SU-DHL-6 (cell line): ENCODE results near the gene KDM7A.

Source experiments
- EZH2phosphoT487 ChIP-seq: fragments of 200-600 bp; sonication (generic), shearing (Covaris generic); conservative IDR thresholded peaks from 2 replicates; pipeline ENCODE4 v1.6.1; 2018; ENCODE audit warnings: mild to moderate bottlenecking, antibody characterized with exemption, low read length, moderate library complexity, mixed read lengths
- TF ChIP-seq, protein P1 (sequence below): fragments of 200-600 bp; sonication (generic); IDR thresholded peaks from one replicate; pipeline ENCODE4 v1.5.1; 2017; ENCODE audit warnings: antibody characterized with exemption, mild to moderate bottlenecking, low read length, moderate library complexity; ENCODE audit not compliant: insufficient read depth, poor library complexity, severe bottlenecking

- TF ChIP-seq, protein P1, sequence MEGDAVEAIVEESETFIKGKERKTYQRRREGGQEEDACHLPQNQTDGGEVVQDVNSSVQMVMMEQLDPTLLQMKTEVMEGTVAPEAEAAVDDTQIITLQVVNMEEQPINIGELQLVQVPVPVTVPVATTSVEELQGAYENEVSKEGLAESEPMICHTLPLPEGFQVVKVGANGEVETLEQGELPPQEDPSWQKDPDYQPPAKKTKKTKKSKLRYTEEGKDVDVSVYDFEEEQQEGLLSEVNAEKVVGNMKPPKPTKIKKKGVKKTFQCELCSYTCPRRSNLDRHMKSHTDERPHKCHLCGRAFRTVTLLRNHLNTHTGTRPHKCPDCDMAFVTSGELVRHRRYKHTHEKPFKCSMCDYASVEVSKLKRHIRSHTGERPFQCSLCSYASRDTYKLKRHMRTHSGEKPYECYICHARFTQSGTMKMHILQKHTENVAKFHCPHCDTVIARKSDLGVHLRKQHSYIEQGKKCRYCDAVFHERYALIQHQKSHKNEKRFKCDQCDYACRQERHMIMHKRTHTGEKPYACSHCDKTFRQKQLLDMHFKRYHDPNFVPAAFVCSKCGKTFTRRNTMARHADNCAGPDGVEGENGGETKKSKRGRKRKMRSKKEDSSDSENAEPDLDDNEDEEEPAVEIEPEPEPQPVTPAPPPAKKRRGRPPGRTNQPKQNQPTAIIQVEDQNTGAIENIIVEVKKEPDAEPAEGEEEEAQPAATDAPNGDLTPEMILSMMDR: no peak
- TF ChIP-seq EZH2phosphoT487: no peak
Measured at GRCh38 chr7:140153666-140154161, 23.1 kb downstream of the KDM7A start.
